D721Med (cell line): ENCODE measurements around the gene SIRT5.

Source experiments
- DNase-seq: peaks from one replicate; pipeline ENCODE4 v3.0.0; 2011; ENCODE audit warnings: low spot score; ENCODE audit not compliant: insufficient read length
- FAIRE-seq: peaks from 2 replicates; lab custom pipeline; 2011; peaks lifted over from hg19 to GRCh38; lab: Jason Lieb, UNC
- CTCF ChIP-seq: IDR thresholded peaks from 2 replicates; pipeline ENCODE4 v1.5.1; 2012; ENCODE audit warnings: mild to moderate bottlenecking, control low read depth; ENCODE audit not compliant: insufficient read depth; ENCODE audit errors: missing control alignments

SIRT5 gene

GRCh38 chr6:13553646-13554045, 20.8 kb upstream of the SIRT5 start:
- DNase-seq: no peak
- TF ChIP-seq CTCF: no peak
- no peak for FAIRE-seq

- no peak for TF ChIP-seq CTCF
- FAIRE-seq: no peak
- DNase-seq: no peak
These were observed 19.5 kb upstream of the SIRT5 start for GRCh38 chr6:13554929-13555333.

GRCh38 chr6:13557841-13558240, 16.6 kb upstream of the SIRT5 start:
- FAIRE-seq (no peak), DNase-seq (no peak)
- no peak for TF ChIP-seq CTCF

- FAIRE-seq: no peak
- no peak for TF ChIP-seq CTCF
- DNase-seq: no peak
These were observed 15.7 kb upstream of the SIRT5 start for GRCh38 chr6:13558718-13559117.

GRCh38 chr6:13559251-13559650, 15.2 kb upstream of the SIRT5 start:
- no peak for TF ChIP-seq CTCF
- no peak for FAIRE-seq
- no peak for DNase-seq

- DNase-seq (no peak), FAIRE-seq (no peak)
- TF ChIP-seq CTCF: no peak
These were observed 14.3 kb upstream of the SIRT5 start for GRCh38 chr6:13559968-13560650.

- FAIRE-seq (no peak), DNase-seq (no peak)
- TF ChIP-seq CTCF: no peak
These were observed 13.8 kb upstream of the SIRT5 start for GRCh38 chr6:13560651-13561044.
